OCI-LY3 (cell line): ENCODE data around the gene TNFRSF19.
A peak's percentile ranks its signal among the peaks of the same experiment; 100 is the strongest.

Source experiments
- H2AFZ ChIP-seq: fragments of 200-600, 300-600 bp; shearing (Covaris generic); 2 replicates; pipeline ENCODE4 v1.6.0; 2014; ENCODE audit warnings: antibody characterized with exemption, low read depth, low read length
- H3K27ac ChIP-seq: fragments of 200-600, 300-600 bp; sonication (generic); 2 replicates; pipeline ENCODE4 v1.5.1; 2014; ENCODE audit warnings: mild to moderate bottlenecking, low read length, moderate library complexity, mixed read lengths
- H3K27me3 ChIP-seq: fragments of 200-600, 300-600 bp; sonication (generic); 2 replicates; pipeline ENCODE4 v1.6.1; 2014; ENCODE audit warnings: low read depth, low read length, mixed read lengths
- H3K36me3 ChIP-seq: fragments of 200-600, 300-600 bp; sonication (generic); replicated peaks from 2 replicates; pipeline ENCODE3; 2014; ENCODE audit warnings: low read depth, low read length, mixed read lengths
- H3K4me1 ChIP-seq: fragments of 300-600, 200-600 bp; sonication (generic); 2 replicates; pipeline ENCODE4 v1.6.1; 2014; ENCODE audit warnings: low read length, mixed read lengths
- H3K4me2 ChIP-seq: fragments of 200-600, 300-600 bp; sonication (generic); 2 replicates; pipeline ENCODE4 v1.6.1; 2014; ENCODE audit warnings: low read length, mixed read lengths
- H3K4me3 ChIP-seq: fragments of 300-600, 200-600 bp; sonication (generic); 2 replicates; pipeline ENCODE4 v1.5.1; 2014; ENCODE audit warnings: antibody characterized with exemption, mild to moderate bottlenecking, low read length, moderate library complexity
- H3K79me2 ChIP-seq: fragments of 300-600, 200-600 bp; shearing (Covaris generic); 2 replicates; pipeline ENCODE4 v1.6.1; 2014; ENCODE audit warnings: mild to moderate bottlenecking, low read length, mixed read lengths
- H3K9ac ChIP-seq: fragments of 300-600, 200-600 bp; shearing (Covaris generic); 2 replicates; pipeline ENCODE4 v1.6.0; 2014; ENCODE audit warnings: mild to moderate bottlenecking, low read length, moderate library complexity
- H3K9me3 ChIP-seq: fragments of 200-600, 300-600 bp; shearing (Covaris generic); 2 replicates; pipeline ENCODE4 v1.6.1; 2014; ENCODE audit warnings: low read length, mixed read lengths; ENCODE audit not compliant: insufficient read depth
- H4K20me1 ChIP-seq: fragments of 200-600, 300-600 bp; sonication (generic); 2 replicates; pipeline ENCODE4 v1.6.1; 2016; ENCODE audit warnings: low read length, mixed read lengths; ENCODE audit not compliant: insufficient read depth
- CTCF ChIP-seq: fragments of 200-600, 300-600 bp; sonication (generic); IDR thresholded peaks from 2 replicates; pipeline ENCODE4 v1.5.1; 2014; ENCODE audit warnings: antibody characterized with exemption, low read length, low read depth
- EZH2phosphoT487 ChIP-seq: fragments of 200-600 bp; shearing (Covaris generic); IDR thresholded peaks from 2 replicates; pipeline ENCODE4 v1.6.1; 2018; ENCODE audit warnings: antibody characterized with exemption, mixed run types, low read depth

TNFRSF19 gene

DNA sequence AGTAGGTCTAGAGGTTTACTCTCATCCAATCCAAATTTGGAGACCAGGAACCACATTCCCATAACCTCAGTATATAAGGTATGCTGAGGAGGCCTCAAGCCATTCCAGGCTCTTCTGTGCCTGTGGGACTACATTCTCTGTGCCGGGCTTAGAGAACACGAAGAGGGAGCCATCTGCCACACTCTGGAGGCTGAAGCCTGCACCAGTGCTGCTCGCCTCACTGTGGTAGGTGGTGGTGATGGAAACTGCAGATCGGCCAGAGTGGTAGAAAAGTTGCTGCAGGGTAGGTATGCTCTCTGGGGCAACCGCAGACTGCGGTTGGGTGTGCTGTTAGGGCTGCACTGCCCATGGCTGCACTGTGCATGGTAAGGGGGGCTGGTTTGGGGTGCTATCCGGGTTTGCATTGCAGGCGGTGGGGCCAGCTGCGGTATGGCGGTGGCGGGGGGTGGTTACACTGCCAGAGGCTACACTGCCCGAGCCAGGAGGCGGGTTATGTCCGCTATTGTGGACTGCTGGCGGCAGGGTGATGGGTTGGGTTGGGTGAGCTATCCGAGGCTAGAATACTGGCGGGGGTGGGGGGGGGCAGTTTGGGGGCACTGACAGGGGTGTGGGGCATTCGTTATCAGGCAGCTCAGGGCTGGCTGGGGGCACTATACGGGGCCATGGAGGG, 145.0 kb downstream of the TNFRSF19 start:
- TF ChIP-seq CTCF = no peak
- TF ChIP-seq EZH2phosphoT487 = no peak
- Histone ChIP-seq H3K27ac (no peak overlapping the region), H3K4me3 (no peak overlapping the region)

DNA sequence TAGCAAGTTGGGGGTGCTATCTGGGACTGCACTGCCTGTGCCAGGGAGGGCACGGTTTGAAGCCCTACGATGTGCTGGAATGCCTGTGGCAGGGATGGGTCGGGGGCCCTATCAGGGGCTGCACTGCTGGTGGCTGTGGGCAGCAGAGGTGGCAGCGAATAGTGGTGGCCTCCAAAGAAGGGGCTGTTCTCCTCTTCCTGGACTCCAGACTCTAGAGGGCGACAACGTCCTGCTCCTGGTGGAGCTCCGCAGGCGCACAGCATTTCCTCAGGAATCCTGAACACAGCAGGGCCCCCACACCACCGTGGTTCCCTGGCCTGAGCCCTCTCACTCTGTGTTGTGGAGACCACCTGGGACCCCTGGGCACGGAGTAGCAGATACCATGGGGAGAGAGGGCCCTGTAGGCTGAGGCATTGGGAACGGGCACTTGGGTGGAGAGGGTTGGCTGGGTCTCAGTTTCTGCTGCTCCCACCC, 145.6 kb downstream of the TNFRSF19 start:
- TF ChIP-seq CTCF (peak; percentile 88), EZH2phosphoT487 (no peak)
- Histone ChIP-seq H3K9me3 (no peaks in the 10 kb centered on the region), H3K27ac (no peak overlapping the region), H3K27me3 (no peaks in the 10 kb centered on the region), H3K9ac (no peak overlapping the region), H3K4me2 (0 out of 2 replicates have a peak overlapping the region, but pooled peaks have one; percentile 29), H4K20me1 (no peaks in the 10 kb centered on the region), H3K79me2 (no peaks in the 10 kb centered on the region), H3K36me3 (no peaks in the 10 kb centered on the region), H3K4me3 (no peak overlapping the region), H2AFZ (peak overlapping the region; percentile 55; the same call in 1 of the 2 replicates), H3K4me1 (peaks cover 11% of the 10 kb centered on the region)

More for the DNA sequence above, 145.0 kb downstream of the TNFRSF19 start:
- no peak overlapping the region for H3K4me2 ChIP-seq
- H3K79me2 ChIP-seq = no peaks in the 10 kb centered on the region
- no peaks in the 10 kb centered on the region for H3K27me3 ChIP-seq
- no peaks in the 10 kb centered on the region for H3K9me3 ChIP-seq
- H4K20me1 ChIP-seq = no peaks in the 10 kb centered on the region
- no peaks in the 10 kb centered on the region for H3K36me3 ChIP-seq
- no peak overlapping the region for H3K9ac ChIP-seq
- H2AFZ ChIP-seq = no peak overlapping the region
- peaks cover 14% of the 10 kb centered on the region for H3K4me1 ChIP-seq

GRCh38 chr13:23716401-23716800, 146.2 kb downstream of the TNFRSF19 start:
- no peak for TF ChIP-seq CTCF
- no peak for TF ChIP-seq EZH2phosphoT487
- no peaks in the 10 kb centered on the region for H3K79me2 ChIP-seq
- peaks cover 5% of the 10 kb centered on the region for H3K4me1 ChIP-seq
- no peaks in the 10 kb centered on the region for H3K36me3 ChIP-seq
- no peak overlapping the region for H3K4me2 ChIP-seq
- H3K9me3 ChIP-seq = no peaks in the 10 kb centered on the region
- H3K27me3 ChIP-seq = no peaks in the 10 kb centered on the region
- no peaks in the 10 kb centered on the region for H4K20me1 ChIP-seq
- no peak overlapping the region for H3K27ac ChIP-seq
- H3K4me3 ChIP-seq = no peak overlapping the region
- no peak overlapping the region for H3K9ac ChIP-seq
- H2AFZ ChIP-seq = no peak overlapping the region

- no peaks in the 10 kb centered on the region for H3K36me3 ChIP-seq
Measured at GRCh38 chr13:23718996-23719395, 148.8 kb downstream of the TNFRSF19 start.

More at GRCh38 chr13:23718996-23719395, 148.8 kb downstream of the TNFRSF19 start:
- H2AFZ ChIP-seq = no peak overlapping the region
- no peak overlapping the region for H3K27ac ChIP-seq
- no peaks in the 10 kb centered on the region for H3K79me2 ChIP-seq
- H3K4me2 ChIP-seq = no peak overlapping the region
- H3K9me3 ChIP-seq = no peaks in the 10 kb centered on the region
- no peak overlapping the region for H3K9ac ChIP-seq
- no peak overlapping the region for H3K4me3 ChIP-seq
- TF ChIP-seq CTCF (no peak), EZH2phosphoT487 (no peak)
- no peaks in the 10 kb centered on the region for H4K20me1 ChIP-seq
- no peaks in the 10 kb centered on the region for H3K27me3 ChIP-seq
- H3K4me1 ChIP-seq = 0 out of 2 replicates have a peak, but pooled peaks cover 3% of the 10 kb centered on the region
